H9 (cell line): ENCODE data around the gene OVAAL. TPM values are rescaled to one million over a fixed set of nuclear protein-coding genes. Genes with fewer than 3 reads are reported as not detected.

Experiments used
- DNase-seq: peaks from one replicate; pipeline ENCODE4 v3.0.0-alpha.2; 2017
- H2AFZ ChIP-seq: one replicate; pipeline ENCODE4 v1.6.1; 2013; ENCODE audit warnings: mild to moderate bottlenecking, low read length, control low read depth, moderate library complexity
- H2AK5ac ChIP-seq: 2 replicates; pipeline ENCODE4 v1.6.1; 2013; ENCODE audit warnings: low read length, control low read depth, mixed read lengths; ENCODE audit not compliant: insufficient read length
- H2BK120ac ChIP-seq: one replicate; pipeline ENCODE4 v1.6.1; 2013; ENCODE audit warnings: low read depth, mild to moderate bottlenecking, low read length, control low read depth, inconsistent platforms; ENCODE audit not compliant: poor library complexity, severe bottlenecking
- H2BK12ac ChIP-seq: 2 replicates; pipeline ENCODE4 v1.6.1; 2013; ENCODE audit warnings: low read length, control low read depth, mixed read lengths, low read depth; ENCODE audit not compliant: insufficient read length
- H2BK15ac ChIP-seq: 2 replicates; pipeline ENCODE4 v1.6.1; 2013; ENCODE audit warnings: low read depth, low read length, control low read depth
- H2BK20ac ChIP-seq: one replicate; pipeline ENCODE4 v1.6.1; 2013; ENCODE audit warnings: low read depth, mild to moderate bottlenecking, low read length, control low read depth, inconsistent platforms; ENCODE audit not compliant: poor library complexity, severe bottlenecking
- H2BK5ac ChIP-seq: 2 replicates; pipeline ENCODE4 v1.6.1; 2013; ENCODE audit warnings: low read length, control low read depth, mixed read lengths; ENCODE audit not compliant: insufficient read length
- H3K14ac ChIP-seq: 2 replicates; pipeline ENCODE4 v1.6.1; 2013; ENCODE audit warnings: low read length, control low read depth; ENCODE audit not compliant: insufficient read depth
- H3K18ac ChIP-seq: 2 replicates; pipeline ENCODE4 v1.6.1; 2013; ENCODE audit warnings: low read depth, mild to moderate bottlenecking, mixed read lengths, low read length, control low read depth; ENCODE audit not compliant: insufficient read length
- H3K23ac ChIP-seq: 2 replicates; pipeline ENCODE4 v1.6.1; 2013; ENCODE audit warnings: low read length, control low read depth, mixed read lengths, low read depth; ENCODE audit not compliant: insufficient read length
- H3K23me2 ChIP-seq: 2 replicates; pipeline ENCODE4 v1.6.1; 2013; ENCODE audit warnings: low read depth, mild to moderate bottlenecking, mixed read lengths, low read length, control low read depth; ENCODE audit not compliant: insufficient read length, poor library complexity, severe bottlenecking
- H3K27ac ChIP-seq: 2 replicates; pipeline ENCODE4 v1.5.1; 2013; ENCODE audit warnings: low read length, control low read depth, mixed read lengths, low read depth; ENCODE audit not compliant: insufficient read length
- H3K27me3 ChIP-seq: 2 replicates; pipeline ENCODE4 v1.6.1; 2013; ENCODE audit warnings: low read length, control low read depth, inconsistent platforms; ENCODE audit not compliant: insufficient read depth
- H3K4ac ChIP-seq: 2 replicates; pipeline ENCODE4 v1.6.1; 2013; ENCODE audit warnings: low read depth, mild to moderate bottlenecking, control low read depth, inconsistent platforms, low read length, moderate library complexity
- H3K4me1 ChIP-seq: 2 replicates; pipeline ENCODE4 v1.6.1; 2013; ENCODE audit warnings: low read length, control low read depth, inconsistent platforms; ENCODE audit not compliant: insufficient read depth
- H3K4me2 ChIP-seq: 2 replicates; pipeline ENCODE4 v1.6.1; 2013; ENCODE audit warnings: low read length, control low read depth, mixed read lengths; ENCODE audit not compliant: insufficient read length, insufficient read depth
- H3K56ac ChIP-seq: 2 replicates; pipeline ENCODE4 v1.6.1; 2013; ENCODE audit warnings: low read depth, mild to moderate bottlenecking, mixed read lengths, low read length, control low read depth; ENCODE audit not compliant: insufficient read length
- H3K79me1 ChIP-seq: 2 replicates; pipeline ENCODE4 v1.6.1; 2013; ENCODE audit warnings: low read depth, mild to moderate bottlenecking, moderate library complexity, low read length, control low read depth, inconsistent platforms; ENCODE audit not compliant: insufficient read depth, poor library complexity, severe bottlenecking
- H3K79me2 ChIP-seq: 2 replicates; pipeline ENCODE4 v1.6.1; 2013; ENCODE audit warnings: low read length, control low read depth, inconsistent platforms; ENCODE audit not compliant: insufficient read depth
- H3K9ac ChIP-seq: 2 replicates; pipeline ENCODE4 v1.6.1; 2013; ENCODE audit warnings: low read length, control low read depth, mixed read lengths; ENCODE audit not compliant: insufficient read length; ENCODE audit errors: extremely low read depth
- H3K9me3 ChIP-seq: one replicate; pipeline ENCODE4 v1.6.1; 2013; ENCODE audit warnings: low read depth, low read length, inconsistent platforms; ENCODE audit not compliant: control insufficient read depth
- H3T11ph ChIP-seq: one replicate; pipeline ENCODE4 v1.6.1; 2013; ENCODE audit warnings: mild to moderate bottlenecking, low read length, control low read depth, inconsistent platforms
- H4K20me1 ChIP-seq: one replicate; pipeline ENCODE4 v1.6.1; 2013; ENCODE audit not compliant: control insufficient read depth, insufficient read length, insufficient read depth
- H4K5ac ChIP-seq: 2 replicates; pipeline ENCODE4 v1.6.1; 2013; ENCODE audit warnings: low read depth, mild to moderate bottlenecking, mixed read lengths, low read length, control low read depth; ENCODE audit not compliant: insufficient read length
- H4K8ac ChIP-seq: replicated peaks from 2 replicates; pipeline ENCODE4 v1.6.1; 2013; ENCODE audit warnings: low read length, control low read depth, mixed read lengths, low read depth; ENCODE audit not compliant: insufficient read length
- H4K91ac ChIP-seq: 2 replicates; pipeline ENCODE4 v1.6.1; 2013; ENCODE audit warnings: low read depth, mild to moderate bottlenecking, moderate library complexity, mixed read lengths, low read length, control low read depth; ENCODE audit not compliant: insufficient read length
- H3K27ac Mint-ChIP-seq, 3 experiments: 2 replicates in 2 of 3; 3 replicates in 1 of 3; pipeline ENCODE4 v1.8.0; 2020 to 2021; ENCODE audit warnings: mixed read lengths in 3 of 3, mild to moderate bottlenecking in 1 of 3, moderate library complexity in 1 of 3
- H3K27me3 Mint-ChIP-seq: 2 replicates; pipeline ENCODE4 v1.8.0; 2021; ENCODE audit warnings: low read depth, mild to moderate bottlenecking, moderate library complexity, mixed read lengths
- H3K36me3 Mint-ChIP-seq, 3 experiments: 2 replicates in 2 of 3; 3 replicates in 1 of 3; pipeline ENCODE4 v1.8.0; 2020 to 2021; ENCODE audit warnings: low read depth in 3 of 3, mixed read lengths in 3 of 3; ENCODE audit not compliant: insufficient read depth in 1 of 3
- H3K4me1 Mint-ChIP-seq, 2 experiments: 2 replicates each; pipeline ENCODE4 v1.8.0; 2020; ENCODE audit warnings: mixed read lengths in 2 of 2
- H3K4me3 Mint-ChIP-seq, 2 experiments: 2 replicates in 1 of 2; 3 replicates in 1 of 2; pipeline ENCODE4 v1.8.0; 2020 to 2021; ENCODE audit warnings: mild to moderate bottlenecking in 2 of 2, mixed read lengths in 2 of 2, moderate library complexity in 1 of 2
- H3K9me3 Mint-ChIP-seq, 2 experiments: 2 replicates in 1 of 2; 3 replicates in 1 of 2; pipeline ENCODE4 v1.8.0; 2020; ENCODE audit warnings: mild to moderate bottlenecking in 2 of 2, mixed read lengths in 2 of 2, moderate library complexity in 1 of 2
- WGBS: extraction: QIAGEN DNeasy Blood & Tissue Kit; methylation state at CpG from one replicate; pipeline ENCODE4 v1.1.7; 2013; ENCODE audit warnings: missing lambda C conversion rate, low lambda C conversion rate, mixed read lengths; ENCODE audit not compliant: insufficient read length; ENCODE audit errors: extremely low coverage; 5-methylcytosine and 5-hydroxymethylcytosine counted together
- total RNA-seq: library from RNA; stranded (reverse); gene quantifications from 2 replicates; pipeline ENCODE4 v1.2.1, GENCODE V29; 2021
- TF ChIP-seq, protein P1 (sequence below): fragments of 200-600 bp; sonication (generic); conservative IDR thresholded peaks from 3 replicates; pipeline ENCODE4 v1.8.0; 2021; ENCODE audit warnings: antibody characterized with exemption, mild to moderate bottlenecking

OVAAL gene
- total RNA-seq, 1 experiment from 2014 or later, result not detected

- no peak overlapping the region for H4K5ac ChIP-seq
- H3K4me1 Mint-ChIP-seq, result peaks cover 11 to 13% of the 10 kb centered on the region in 2 experiments
- no peak overlapping the region for H2BK120ac ChIP-seq
- no peaks in the 10 kb centered on the region for H3K79me2 ChIP-seq
- H3K4me1 ChIP-seq, result peaks cover 4% of the 10 kb centered on the region; the same call in 1 of the 2 replicates
- no peak overlapping the region for H3T11ph ChIP-seq
- no peak overlapping the region for H3K56ac ChIP-seq
- TF ChIP-seq, protein P1, sequence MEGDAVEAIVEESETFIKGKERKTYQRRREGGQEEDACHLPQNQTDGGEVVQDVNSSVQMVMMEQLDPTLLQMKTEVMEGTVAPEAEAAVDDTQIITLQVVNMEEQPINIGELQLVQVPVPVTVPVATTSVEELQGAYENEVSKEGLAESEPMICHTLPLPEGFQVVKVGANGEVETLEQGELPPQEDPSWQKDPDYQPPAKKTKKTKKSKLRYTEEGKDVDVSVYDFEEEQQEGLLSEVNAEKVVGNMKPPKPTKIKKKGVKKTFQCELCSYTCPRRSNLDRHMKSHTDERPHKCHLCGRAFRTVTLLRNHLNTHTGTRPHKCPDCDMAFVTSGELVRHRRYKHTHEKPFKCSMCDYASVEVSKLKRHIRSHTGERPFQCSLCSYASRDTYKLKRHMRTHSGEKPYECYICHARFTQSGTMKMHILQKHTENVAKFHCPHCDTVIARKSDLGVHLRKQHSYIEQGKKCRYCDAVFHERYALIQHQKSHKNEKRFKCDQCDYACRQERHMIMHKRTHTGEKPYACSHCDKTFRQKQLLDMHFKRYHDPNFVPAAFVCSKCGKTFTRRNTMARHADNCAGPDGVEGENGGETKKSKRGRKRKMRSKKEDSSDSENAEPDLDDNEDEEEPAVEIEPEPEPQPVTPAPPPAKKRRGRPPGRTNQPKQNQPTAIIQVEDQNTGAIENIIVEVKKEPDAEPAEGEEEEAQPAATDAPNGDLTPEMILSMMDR, result no peak
- H3K14ac ChIP-seq, result no peak overlapping the region
- H2AK5ac ChIP-seq, result no peak overlapping the region
- no peak overlapping the region for H3K27ac Mint-ChIP-seq
- no peaks in the 10 kb centered on the region for H3K36me3 Mint-ChIP-seq
- no CpG with 5 or more reads among the region's 7 CpGs for WGBS
- H2BK15ac ChIP-seq, result no peak overlapping the region
- no peak overlapping the region for H3K27ac ChIP-seq
- H2BK12ac ChIP-seq, result no peak overlapping the region
- no peaks in the 10 kb centered on the region for H3K9me3 Mint-ChIP-seq
- H3K4me2 ChIP-seq, result no peak overlapping the region
- no peak overlapping the region for H3K9ac ChIP-seq
- no peak overlapping the region for H2BK5ac ChIP-seq
- no peak overlapping the region for H3K4ac ChIP-seq
- no peak overlapping the region for H2BK20ac ChIP-seq
- H4K8ac ChIP-seq, result no peak overlapping the region
- H3K4me3 Mint-ChIP-seq, result no peak overlapping the region
- H3K18ac ChIP-seq, result no peak overlapping the region
- H4K20me1 ChIP-seq, result no peaks in the 10 kb centered on the region
- no peak overlapping the region for H2AFZ ChIP-seq
- H3K9me3 ChIP-seq, result no peaks in the 10 kb centered on the region
- no peaks in the 10 kb centered on the region for H3K27me3 Mint-ChIP-seq
- H3K23me2 ChIP-seq, result no peaks in the 10 kb centered on the region
- H3K23ac ChIP-seq, result no peak overlapping the region
- no peak for DNase-seq
- H3K79me1 ChIP-seq, result no peaks in the 10 kb centered on the region
- no peaks in the 10 kb centered on the region for H3K27me3 ChIP-seq
- no peak overlapping the region for H4K91ac ChIP-seq
Measured at GRCh38 chr1:180539136-180539535, 19.6 kb upstream of the OVAAL start.
